ENCODE measurements around the gene DGKQ. TPM values are rescaled to one million over a fixed set of nuclear protein-coding genes. Genes with fewer than 3 reads are reported as not detected.

The DGKQ gene
- total and polyA plus RNA-seq, 11 donors = 2.6 to 7.3 (median 4.1) TPM

GRCh38 chr4:951594-952468 lies 21.5 kb downstream of the DGKQ start:
- intact Hi-C loops (cut with DNase I) = no loop called here
- H3K4me1 ChIP-seq = peaks cover 0 to 9% (median 0%) of the 10 kb centered on the region in 12 donors
- WGBS, 4 donors = 88 to 89% (median 89%) methylated on average over 16 to 23 of the region's 23 CpGs
- DNase-seq = peak in 2 of 5 donors; percentile 17 to 20
- peaks cover 0 to 34% (median 22%) of the 10 kb centered on the region in 9 donors for H3K36me3 ChIP-seq
- ATAC-seq = no peak
- H3K27ac ChIP-seq = no peak overlapping the region
- H3K9me3 ChIP-seq = no peaks in the 10 kb centered on the region
- no peak overlapping the region for H3K4me3 ChIP-seq
- no peak for TF ChIP-seq CTCF (IDR thresholded peaks at IDR 0.05)
- H3K27me3 ChIP-seq = no peaks in the 10 kb centered on the region

GRCh38 chr4:951186-951585 lies 22.2 kb downstream of the DGKQ start:
- intact Hi-C loops (cut with DNase I) = no loop called here
- Histone ChIP-seq H3K4me3 (no peak overlapping the region), H3K4me1 (peaks cover 0 to 16% (median 0%) of the 10 kb centered on the region in 12 donors), H3K27ac (no peak overlapping the region), H3K9me3 (no peaks in the 10 kb centered on the region), H3K27me3 (no peaks in the 10 kb centered on the region), H3K36me3 (peaks cover 0 to 34% (median 22%) of the 10 kb centered on the region in 9 donors)
- WGBS, 4 donors = 73 to 79% (median 77%) methylated on average over 6 to 7 of the region's 7 CpGs
- no peak for DNase-seq
- no peak for TF ChIP-seq CTCF (IDR thresholded peaks at IDR 0.05)
- TF ChIP-seq POLR2A (IDR thresholded peaks at IDR 0.05) = no peak
- peak in 1 of 4 donors; percentile 15 for ATAC-seq

- ATAC-seq (no peak), DNase-seq (peak in 2 of 5 donors; percentile 4 to 16)
- peaks cover 0 to 18% (median 0%) of the 10 kb centered on the region in 12 donors for H3K4me1 ChIP-seq
- intact Hi-C loops (cut with DNase I) = no loop called here
- WGBS, 4 donors = 89 to 93% (median 91%) methylated on average over 23 to 30 of the region's 30 CpGs
- no peak for TF ChIP-seq CTCF (IDR thresholded peaks at IDR 0.05)
- no peak for TF ChIP-seq POLR2A (IDR thresholded peaks at IDR 0.05)
- H3K27ac ChIP-seq = no peak overlapping the region
- no peaks in the 10 kb centered on the region for H3K9me3 ChIP-seq
- no peaks in the 10 kb centered on the region for H3K27me3 ChIP-seq
- H3K36me3 ChIP-seq = peaks cover 0 to 32% (median 16%) of the 10 kb centered on the region in 9 donors
- no peak overlapping the region for H3K4me3 ChIP-seq
Measured at GRCh38 chr4:950136-951020, 23.0 kb downstream of the DGKQ start.

GRCh38 chr4:949656-950055 lies 23.7 kb downstream of the DGKQ start:
- H3K27ac ChIP-seq = no peak overlapping the region
- TF ChIP-seq POLR2A (IDR thresholded peaks at IDR 0.05) = no peak
- no peak for TF ChIP-seq CTCF (IDR thresholded peaks at IDR 0.05)
- DNase-seq = no peak
- 92 to 96% (median 94%) methylated on average over 17 to 20 of the region's 20 CpGs for WGBS, 4 donors
- no peaks in the 10 kb centered on the region for H3K27me3 ChIP-seq
- H3K9me3 ChIP-seq = no peaks in the 10 kb centered on the region
- no peak overlapping the region for H3K4me3 ChIP-seq
- intact Hi-C loops (cut with DNase I) = no loop called here
- ATAC-seq = no peak
- peaks cover 0 to 18% (median 0%) of the 10 kb centered on the region in 12 donors for H3K4me1 ChIP-seq
- peaks cover 0 to 25% (median 10%) of the 10 kb centered on the region in 9 donors for H3K36me3 ChIP-seq
